ENCODE results near the gene ANO7.
"Not testable (repeated sequence)": the region's sequence is repeated elsewhere in the genome, so short reads cannot be mapped to it uniquely, and the experiment has no call there.

ANO7 gene

GRCh38 chr2:241189856-241190201 lies 1.4 kb downstream of the ANO7 start:
- in situ Hi-C loops (cut with HindIII; ENCODE audit: low sequenced_read_pairs) = no loop called here

- in situ Hi-C loops (cut with HindIII; ENCODE audit: low sequenced_read_pairs) = no loop called here
These were observed 2.0 kb downstream of the ANO7 start for GRCh38 chr2:241190291-241190981.

- in situ Hi-C loops (cut with HindIII; ENCODE audit: low sequenced_read_pairs) = no loop called here
These were observed 2.6 kb downstream of the ANO7 start for GRCh38 chr2:241191081-241191480.

GRCh38 chr2:241193271-241193670 lies 4.8 kb downstream of the ANO7 start:
- in situ Hi-C loops (cut with HindIII; ENCODE audit: low sequenced_read_pairs) = no loop called here

- in situ Hi-C loops (cut with HindIII; ENCODE audit: low sequenced_read_pairs) = no loop called here
These were observed 6.3 kb downstream of the ANO7 start for GRCh38 chr2:241194811-241195210.

- in situ Hi-C loops (cut with HindIII; ENCODE audit: low sequenced_read_pairs) = no loop called here
These were observed 7.1 kb downstream of the ANO7 start for GRCh38 chr2:241195506-241196130.

- in situ Hi-C loops (cut with HindIII; ENCODE audit: low sequenced_read_pairs) = not testable (repeated sequence)
These were observed 8.8 kb downstream of the ANO7 start for GRCh38 chr2:241197246-241197645.

GRCh38 chr2:241197947-241198346 lies 9.5 kb downstream of the ANO7 start:
- in situ Hi-C loops (cut with HindIII; ENCODE audit: low sequenced_read_pairs) = no loop called here

GRCh38 chr2:241198381-241199279 lies 10.2 kb downstream of the ANO7 start:
- in situ Hi-C loops (cut with HindIII; ENCODE audit: low sequenced_read_pairs) = no loop called here

GRCh38 chr2:241199286-241199685 lies 10.8 kb downstream of the ANO7 start:
- in situ Hi-C loops (cut with HindIII; ENCODE audit: low sequenced_read_pairs) = no loop called here

GRCh38 chr2:241199897-241200821 lies 11.7 kb downstream of the ANO7 start:
- in situ Hi-C loops (cut with HindIII; ENCODE audit: low sequenced_read_pairs) = no loop called here

- in situ Hi-C loops (cut with HindIII; ENCODE audit: low sequenced_read_pairs) = no loop called here
These were observed 12.4 kb downstream of the ANO7 start for GRCh38 chr2:241200822-241201395.

- in situ Hi-C loops (cut with HindIII; ENCODE audit: low sequenced_read_pairs) = no loop called here
These were observed 13.2 kb downstream of the ANO7 start for GRCh38 chr2:241201445-241202267.

- in situ Hi-C loops (cut with HindIII; ENCODE audit: low sequenced_read_pairs) = no loop called here
These were observed 13.8 kb downstream of the ANO7 start for GRCh38 chr2:241202268-241202585.

- in situ Hi-C loops (cut with HindIII; ENCODE audit: low sequenced_read_pairs) = no loop called here
These were observed 14.2 kb downstream of the ANO7 start for GRCh38 chr2:241202681-241203080.

GRCh38 chr2:241203218-241204009 lies 14.9 kb downstream of the ANO7 start:
- in situ Hi-C loops (cut with HindIII; ENCODE audit: low sequenced_read_pairs) = no loop called here

GRCh38 chr2:241204010-241204384 lies 15.5 kb downstream of the ANO7 start:
- in situ Hi-C loops (cut with HindIII; ENCODE audit: low sequenced_read_pairs) = no loop called here

- in situ Hi-C loops (cut with HindIII; ENCODE audit: low sequenced_read_pairs) = no loop called here
These were observed 16.0 kb downstream of the ANO7 start for GRCh38 chr2:241204490-241204889.

GRCh38 chr2:241205086-241205485 lies 16.6 kb downstream of the ANO7 start:
- in situ Hi-C loops (cut with HindIII; ENCODE audit: low sequenced_read_pairs) = loop anchor here (5.0 kb wide), 1 partner anchor 98 kb away; no protein-coding TSS in a partner anchor

All from endothelial cell of hepatic sinusoid (primary cell).